K562 (cell line): ENCODE results near the gene SLC9A1. TPM values are rescaled to one million over a fixed set of nuclear protein-coding genes. Genes with fewer than 3 reads are reported as not detected.

ENCODE experiments used
- ATAC-seq: fragments of 200-7000 bp; cut with Tn5 transposase; 3 replicates; pipeline ENCODE4 v1.9.1; 2020; ENCODE audit warnings: moderate library complexity
- BruUV-seq: library from RNA; stranded (reverse); fragments of 400-500 nt; replicated peaks from 2 replicates; lab custom pipeline; 2021; lab: Mats Ljungman, UMichigan
- CTCF ChIA-PET: fragments of 300-600 bp; formaldehyde crosslinking; extraction: SDS; loops from one replicate; lab custom pipeline; 2021; ENCODE audit warnings: low intra/inter-chr PET ratio; lab: Yijun Ruan, JAX
- POLR2A ChIA-PET: fragments of 300-600, 350-650 bp; sonication (Branson Sonifier 250); formaldehyde crosslinking; extraction: SDS; loops from one replicate; lab custom pipeline; 2021; ENCODE audit warnings: antibody characterized with exemption, inconsistent platforms; lab: Yijun Ruan, JAX
- DNase-seq, 4 experiments: peaks; one replicate each; pipeline versions ENCODE4 v3.0.0 to v3.0.0-alpha.2; 2011 to 2018; ENCODE audit warnings: low spot score in 3 of 4, mixed read lengths in 3 of 4; ENCODE audit errors: extremely low read depth in 1 of 4
- FAIRE-seq: peaks from 2 replicates; lab custom pipeline; 2011; peaks lifted over from hg19 to GRCh38; lab: Jason Lieb, UNC
- H2AFZ ChIP-seq: 2 replicates; pipeline ENCODE4 v1.6.0; 2011; ENCODE audit warnings: low read depth, low read length, control low read depth, inconsistent platforms
- H3K27ac ChIP-seq: fragments of 200-600 bp; 3 replicates; pipeline ENCODE4 v1.8.0; 2011; ENCODE audit warnings: low read depth, mild to moderate bottlenecking, control low read depth, inconsistent platforms, low read length, moderate library complexity, mixed read lengths; ENCODE audit errors: extremely low read depth
- H3K27me3 ChIP-seq, 2 experiments: fragments of 300-600 bp in 1 of 2; 2 replicates in 1 of 2; 3 replicates in 1 of 2; pipeline versions ENCODE4 v1.6.0 to v1.8.0; 2011; ENCODE audit warnings: inconsistent platforms in 2 of 2, low read length in 2 of 2, mild to moderate bottlenecking in 1 of 2, mixed read lengths in 1 of 2, moderate library complexity in 1 of 2; ENCODE audit not compliant: control insufficient read depth in 2 of 2, insufficient read depth in 2 of 2
- H3K36me3 ChIP-seq: fragments of 300-600 bp; 3 replicates; pipeline ENCODE4 v1.8.0; 2011; ENCODE audit warnings: mild to moderate bottlenecking, low read length, inconsistent platforms; ENCODE audit not compliant: control insufficient read depth, insufficient read depth
- H3K4me1 ChIP-seq, 2 experiments: fragments of 200-600 bp in 1 of 2; replicated peaks in 1 of 2; 2 replicates in 1 of 2; 3 replicates in 1 of 2; pipeline versions ENCODE4 v1.5.1 to v1.8.0; 2011; ENCODE audit warnings: inconsistent platforms in 2 of 2, low read length in 2 of 2, mild to moderate bottlenecking in 1 of 2, mixed read lengths in 1 of 2, moderate library complexity in 1 of 2; ENCODE audit not compliant: control insufficient read depth in 2 of 2, insufficient read depth in 2 of 2
- H3K4me2 ChIP-seq: 2 replicates; pipeline ENCODE4 v1.6.1; 2011; ENCODE audit warnings: low read length, control low read depth, inconsistent platforms, mixed read lengths; ENCODE audit not compliant: insufficient read depth
- H3K4me3 ChIP-seq: fragments of 200-600 bp; sonication (generic), shearing (Covaris generic); 2 replicates; pipeline ENCODE4 v1.5.1; 2016; ENCODE audit warnings: control low read depth, inconsistent platforms
- H3K79me2 ChIP-seq: fragments of 200-600 bp; 3 replicates; pipeline ENCODE4 v1.8.0; 2011; ENCODE audit warnings: low read length, inconsistent platforms; ENCODE audit not compliant: control insufficient read depth, insufficient read depth
- H3K9ac ChIP-seq, 2 experiments: 2 replicates each; pipeline versions ENCODE4 v1.6.0 to v1.6.1; 2011; ENCODE audit warnings: low read depth in 2 of 2, low read length in 2 of 2, control low read depth in 1 of 2, inconsistent platforms in 1 of 2, mild to moderate bottlenecking in 1 of 2, mixed read lengths in 1 of 2; ENCODE audit not compliant: insufficient read depth in 1 of 2
- H3K9me1 ChIP-seq: one replicate; pipeline ENCODE4 v1.6.0; 2011; ENCODE audit warnings: inconsistent platforms, mild to moderate bottlenecking, low read length, moderate library complexity; ENCODE audit not compliant: control insufficient read depth, insufficient read depth
- H3K9me3 ChIP-seq: replicated peaks from 2 replicates; pipeline ENCODE4 v1.5.1; 2011; ENCODE audit warnings: low read depth, low read length, inconsistent platforms; ENCODE audit not compliant: control insufficient read depth, insufficient read depth
- H4K20me1 ChIP-seq: replicated peaks from 2 replicates; pipeline ENCODE4 v1.6.1; 2011; ENCODE audit warnings: low read length, inconsistent platforms, mixed read lengths; ENCODE audit not compliant: control insufficient read depth, insufficient read depth
- SMARCE1 ChIP-seq: fragments of 450-650 bp; IDR thresholded peaks from 2 replicates; pipeline ENCODE4 v1.7.1; 2016; ENCODE audit warnings: mild to moderate bottlenecking
- ZNF408 ChIP-seq: fragments of 250-450 bp; sonication (Bioruptor Pico); IDR thresholded peaks from 2 replicates; pipeline ENCODE4 v1.4.0; 2020; ENCODE audit warnings: low read depth, mild to moderate bottlenecking, moderate library complexity
- WGBS: fragments of 100-300 bp; shearing (Covaris generic); methylation state at CpG from one replicate; pipeline ENCODE4 v1.1.6; 2016; ENCODE audit warnings: low coverage, mixed read lengths; ENCODE audit not compliant: insufficient coverage; ENCODE audit errors: missing lambda C conversion rate; 5-methylcytosine and 5-hydroxymethylcytosine counted together
- in situ Hi-C: fragments of 300-500 bp; cut with MboI; formaldehyde crosslinking; loops from 4 replicates; pipeline ENCODE4 v1.15.0; 2018; ENCODE audit warnings: inconsistent platforms, mixed read lengths
- intact Hi-C: fragments of 100-400 bp; cut with micrococcal nuclease; formaldehyde crosslinking; loops from 2 replicates; pipeline ENCODE4 v1.14.2; 2022
- polyA plus RNA-seq, 8 experiments: library from polyadenylated mRNA; depleted of rRNA in 4 of 8; stranded (reverse) in 5 of 8; unstranded in 3 of 8; fragments of >200 nt; fragmentation: Nextera tagmentation in 2 of 8; fragmentation: Illumina TruSeq in 1 of 8; extraction: Ambion mirVana in 2 of 8; extraction: Trizol in 1 of 8; gene quantifications; 2 replicates each; pipeline versions ENCODE4 v1.2.1 to v1.2.3, GENCODE V29; 2011 to 2014; ENCODE audit warnings: inconsistent platforms in 1 of 8, missing spikeins in 1 of 8
- total RNA-seq, 7 experiments: library from RNA; depleted of rRNA in 6 of 7; stranded (reverse); fragments of >200 nt in 6 of 7; fragmentation: Illumina TruSeq in 2 of 7; extraction: Trizol in 2 of 7; gene quantifications; 2 replicates each; pipeline versions ENCODE4 v1.2.1 to v1.2.3, GENCODE V29; 2011 to 2021; ENCODE audit warnings: low replicate concordance in 1 of 7
- TF ChIP-seq, protein P1 (sequence below): IDR thresholded peaks from 2 replicates; pipeline ENCODE4 v1.6.1; 2016; ENCODE audit warnings: missing genetic modification characterization, missing compliant biosample characterization
- TF ChIP-seq, protein P2 (sequence below), 2 experiments: fragments of 450-650 bp in 1 of 2; sonication (generic) in 1 of 2; formaldehyde crosslinking in 1 of 2; IDR thresholded peaks; 2 replicates each; pipeline versions ENCODE4 v1.7.1 to v1.9.0; 2016 to 2022; ENCODE audit warnings: inconsistent platforms in 1 of 2, mild to moderate bottlenecking in 1 of 2, missing genetic modification reagents in 1 of 2
- TF ChIP-seq, protein P3 (sequence below): fragments of 250-450 bp; sonication (Bioruptor Pico); IDR thresholded peaks from 2 replicates; pipeline ENCODE4 v1.8.0; 2022; ENCODE audit warnings: inconsistent platforms

The SLC9A1 gene
- total and polyA plus RNA-seq, 9 of the 15 experiments (the other 6 are each of a cell fraction or from before 2014, with no cell fraction given), result 0.59 to 14.4 (median 2.0) TPM

DNA sequence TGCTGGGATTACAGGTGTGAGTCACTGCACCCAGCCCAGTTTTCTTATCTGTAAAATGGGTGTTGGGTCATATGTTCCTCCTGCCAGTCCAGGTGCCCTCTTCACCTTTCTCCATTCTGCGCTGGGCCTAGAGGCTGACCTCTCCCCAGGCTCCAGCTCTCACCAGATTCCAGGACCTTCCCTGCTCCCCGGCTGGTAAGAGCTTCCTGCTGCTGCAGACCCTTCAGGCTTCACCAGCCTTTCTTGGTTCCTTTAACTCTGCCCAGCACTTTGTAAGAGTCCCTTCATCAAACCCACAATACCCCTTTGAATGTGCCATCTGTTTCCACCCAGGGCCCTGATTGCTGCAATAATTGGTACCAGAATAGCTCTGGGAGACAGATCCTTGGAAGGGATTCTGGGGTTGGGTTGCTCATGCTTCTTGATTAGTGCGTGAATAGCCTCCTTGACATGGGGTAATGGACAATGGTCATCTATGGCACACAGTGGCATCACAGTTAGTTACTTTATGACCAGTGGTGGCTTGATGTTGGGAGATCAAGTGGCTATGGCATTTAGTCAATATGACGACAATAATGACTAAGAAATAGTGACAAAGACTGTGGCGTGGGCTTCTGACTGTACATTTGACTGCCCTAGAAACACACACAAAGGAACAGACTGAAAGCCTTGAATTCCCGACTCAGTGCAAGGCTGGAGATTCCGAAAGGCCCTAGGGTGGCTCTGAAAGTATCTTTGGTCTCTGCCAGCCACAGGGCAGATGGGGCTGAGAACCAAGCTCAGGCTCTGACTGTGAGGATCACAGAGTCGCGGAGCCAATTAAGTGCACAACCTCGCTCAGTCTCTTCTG is 67.3 kb downstream of the SLC9A1 start (continued):
- no peak for TF ChIP-seq SMARCE1
- TF ChIP-seq, protein P1, sequence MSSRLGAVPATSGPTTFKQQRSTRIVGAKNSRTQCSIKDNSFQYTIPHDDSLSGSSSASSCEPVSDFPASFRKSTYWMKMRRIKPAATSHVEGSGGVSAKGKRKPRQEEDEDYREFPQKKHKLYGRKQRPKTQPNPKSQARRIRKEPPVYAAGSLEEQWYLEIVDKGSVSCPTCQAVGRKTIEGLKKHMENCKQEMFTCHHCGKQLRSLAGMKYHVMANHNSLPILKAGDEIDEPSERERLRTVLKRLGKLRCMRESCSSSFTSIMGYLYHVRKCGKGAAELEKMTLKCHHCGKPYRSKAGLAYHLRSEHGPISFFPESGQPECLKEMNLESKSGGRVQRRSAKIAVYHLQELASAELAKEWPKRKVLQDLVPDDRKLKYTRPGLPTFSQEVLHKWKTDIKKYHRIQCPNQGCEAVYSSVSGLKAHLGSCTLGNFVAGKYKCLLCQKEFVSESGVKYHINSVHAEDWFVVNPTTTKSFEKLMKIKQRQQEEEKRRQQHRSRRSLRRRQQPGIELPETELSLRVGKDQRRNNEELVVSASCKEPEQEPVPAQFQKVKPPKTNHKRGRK (tag), result no peak
- TF ChIP-seq, all 486 proteins: peak for 0

DNA sequence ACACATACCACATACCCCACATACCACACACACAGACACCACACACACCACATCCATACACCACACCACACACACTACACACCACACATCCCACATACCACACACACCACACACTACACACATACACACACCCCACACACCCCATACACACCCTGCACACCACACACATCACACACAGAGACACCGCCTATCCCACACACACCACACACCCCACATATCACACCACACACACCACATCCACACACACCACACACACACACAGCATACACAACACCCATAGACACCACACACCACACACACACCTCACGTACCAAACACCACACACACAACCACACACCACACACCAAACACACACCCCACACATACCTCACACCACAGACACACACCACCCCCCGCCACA is 68.3 kb downstream of the SLC9A1 start:
- CTCF ChIA-PET, result no interaction called here
- BruUV-seq, result no TSS peak
- Histone ChIP-seq H3K27ac (no peak overlapping the region), H3K4me1 (no peaks in the 10 kb centered on the region), H3K4me2 (no peak overlapping the region), H3K9ac (no peak overlapping the region), H3K9me1 (no peaks in the 10 kb centered on the region), H3K9me3 (peaks cover 6% of the 10 kb centered on the region; the same call in 1 of the 2 replicates), H3K27me3 (peaks cover 3 to 4% of the 10 kb centered on the region in 2 experiments; a peak in 3 of 5 replicates), H3K79me2 (no peaks in the 10 kb centered on the region), H3K4me3 (no peak overlapping the region), H4K20me1 (no peaks in the 10 kb centered on the region), H3K36me3 (no peaks in the 10 kb centered on the region), H2AFZ (no peak overlapping the region)
- POLR2A ChIA-PET, result interaction anchor here (0.6 to 2.0 kb wide), 2 partner anchors 19 to 580 kb away, joined by 3 to 5 read pairs; no protein-coding TSS in a partner anchor
- WGBS, result 64% methylated on average over 3 of the region's 3 CpGs
- in situ Hi-C loops (no loop called here), intact Hi-C loops (no loop called here)
- DNase-seq, result no peak
- peak; percentile 79 for FAIRE-seq
- ATAC-seq, result no peak
- TF ChIP-seq, protein P2, sequence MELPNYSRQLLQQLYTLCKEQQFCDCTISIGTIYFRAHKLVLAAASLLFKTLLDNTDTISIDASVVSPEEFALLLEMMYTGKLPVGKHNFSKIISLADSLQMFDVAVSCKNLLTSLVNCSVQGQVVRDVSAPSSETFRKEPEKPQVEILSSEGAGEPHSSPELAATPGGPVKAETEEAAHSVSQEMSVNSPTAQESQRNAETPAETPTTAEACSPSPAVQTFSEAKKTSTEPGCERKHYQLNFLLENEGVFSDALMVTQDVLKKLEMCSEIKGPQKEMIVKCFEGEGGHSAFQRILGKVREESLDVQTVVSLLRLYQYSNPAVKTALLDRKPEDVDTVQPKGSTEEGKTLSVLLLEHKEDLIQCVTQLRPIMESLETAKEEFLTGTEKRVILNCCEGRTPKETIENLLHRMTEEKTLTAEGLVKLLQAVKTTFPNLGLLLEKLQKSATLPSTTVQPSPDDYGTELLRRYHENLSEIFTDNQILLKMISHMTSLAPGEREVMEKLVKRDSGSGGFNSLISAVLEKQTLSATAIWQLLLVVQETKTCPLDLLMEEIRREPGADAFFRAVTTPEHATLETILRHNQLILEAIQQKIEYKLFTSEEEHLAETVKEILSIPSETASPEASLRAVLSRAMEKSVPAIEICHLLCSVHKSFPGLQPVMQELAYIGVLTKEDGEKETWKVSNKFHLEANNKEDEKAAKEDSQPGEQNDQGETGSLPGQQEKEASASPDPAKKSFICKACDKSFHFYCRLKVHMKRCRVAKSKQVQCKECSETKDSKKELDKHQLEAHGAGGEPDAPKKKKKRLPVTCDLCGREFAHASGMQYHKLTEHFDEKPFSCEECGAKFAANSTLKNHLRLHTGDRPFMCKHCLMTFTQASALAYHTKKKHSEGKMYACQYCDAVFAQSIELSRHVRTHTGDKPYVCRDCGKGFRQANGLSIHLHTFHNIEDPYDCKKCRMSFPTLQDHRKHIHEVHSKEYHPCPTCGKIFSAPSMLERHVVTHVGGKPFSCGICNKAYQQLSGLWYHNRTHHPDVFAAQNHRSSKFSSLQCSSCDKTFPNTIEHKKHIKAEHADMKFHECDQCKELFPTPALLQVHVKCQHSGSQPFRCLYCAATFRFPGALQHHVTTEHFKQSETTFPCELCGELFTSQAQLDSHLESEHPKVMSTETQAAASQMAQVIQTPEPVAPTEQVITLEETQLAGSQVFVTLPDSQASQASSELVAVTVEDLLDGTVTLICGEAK (IDR thresholded peaks at IDR 0.05), result no peak
- TF ChIP-seq, protein P2 (CRISPR knock-in tag; IDR thresholded peaks at IDR 0.05), result no peak
- TF ChIP-seq, protein P3, sequence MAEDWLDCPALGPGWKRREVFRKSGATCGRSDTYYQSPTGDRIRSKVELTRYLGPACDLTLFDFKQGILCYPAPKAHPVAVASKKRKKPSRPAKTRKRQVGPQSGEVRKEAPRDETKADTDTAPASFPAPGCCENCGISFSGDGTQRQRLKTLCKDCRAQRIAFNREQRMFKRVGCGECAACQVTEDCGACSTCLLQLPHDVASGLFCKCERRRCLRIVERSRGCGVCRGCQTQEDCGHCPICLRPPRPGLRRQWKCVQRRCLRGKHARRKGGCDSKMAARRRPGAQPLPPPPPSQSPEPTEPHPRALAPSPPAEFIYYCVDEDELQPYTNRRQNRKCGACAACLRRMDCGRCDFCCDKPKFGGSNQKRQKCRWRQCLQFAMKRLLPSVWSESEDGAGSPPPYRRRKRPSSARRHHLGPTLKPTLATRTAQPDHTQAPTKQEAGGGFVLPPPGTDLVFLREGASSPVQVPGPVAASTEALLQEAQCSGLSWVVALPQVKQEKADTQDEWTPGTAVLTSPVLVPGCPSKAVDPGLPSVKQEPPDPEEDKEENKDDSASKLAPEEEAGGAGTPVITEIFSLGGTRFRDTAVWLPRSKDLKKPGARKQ (CRISPR knock-in tag), result no peak
- no peak for TF ChIP-seq ZNF408
